Epithelial cell of proximal tubule (primary cell): ENCODE data around the gene SLC2A13. TPM values are rescaled to one million over a fixed set of nuclear protein-coding genes. Genes with fewer than 3 reads are reported as not detected.

Experiments used
- DNase-seq: peaks from one replicate; pipeline ENCODE4 v3.0.0-alpha.2; 2011; ENCODE audit warnings: low read depth
- H3K4me3 ChIP-seq: 2 replicates; pipeline ENCODE4 v1.5.1; 2011; ENCODE audit warnings: low read depth, mild to moderate bottlenecking, low read length
- total RNA-seq: library from RNA; depleted of rRNA; stranded (reverse); fragments of >200 nt; gene quantifications from 2 replicates; pipeline ENCODE4 v1.2.3, GENCODE V29; 2015
- TF ChIP-seq, protein P1 (sequence below): conservative IDR thresholded peaks from 2 replicates; pipeline ENCODE4 v1.5.1; 2012; ENCODE audit warnings: low read depth, mild to moderate bottlenecking, low read length

SLC2A13 gene
- total RNA-seq, 1 donor from 2014 or later = 4.6 TPM

DNA sequence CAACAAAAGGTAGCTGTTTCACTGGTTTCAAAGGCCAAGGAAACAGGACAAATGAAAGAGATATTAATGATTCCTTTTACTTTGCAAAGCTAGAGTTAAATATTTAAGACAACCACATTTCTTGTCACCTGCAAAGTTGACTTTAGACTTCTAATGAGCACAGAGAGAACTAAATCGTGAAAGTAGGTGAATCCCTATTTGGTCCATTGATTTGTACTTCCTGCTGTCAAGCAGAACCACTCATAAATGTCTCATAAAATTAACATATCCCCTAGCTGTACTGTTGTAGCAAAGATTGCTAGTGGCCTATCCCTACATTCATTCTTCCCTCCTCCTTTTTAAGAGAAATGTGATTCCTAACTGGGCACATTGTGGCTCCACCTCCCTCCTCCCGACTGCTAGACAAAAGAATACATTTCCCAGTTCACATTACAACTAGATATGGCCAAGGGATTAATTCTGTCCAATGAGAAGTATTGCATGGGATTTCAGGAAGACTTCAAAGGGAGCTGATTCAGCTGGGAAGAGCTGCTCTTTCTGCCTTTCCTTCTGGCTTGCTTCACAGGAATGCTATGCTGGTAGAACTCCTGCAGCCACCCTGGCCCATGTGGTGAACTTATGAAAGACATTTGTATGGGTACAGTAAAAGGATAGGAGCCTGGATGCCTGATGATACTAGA, 258.8 kb downstream of the SLC2A13 start:
- TF ChIP-seq, protein P1, sequence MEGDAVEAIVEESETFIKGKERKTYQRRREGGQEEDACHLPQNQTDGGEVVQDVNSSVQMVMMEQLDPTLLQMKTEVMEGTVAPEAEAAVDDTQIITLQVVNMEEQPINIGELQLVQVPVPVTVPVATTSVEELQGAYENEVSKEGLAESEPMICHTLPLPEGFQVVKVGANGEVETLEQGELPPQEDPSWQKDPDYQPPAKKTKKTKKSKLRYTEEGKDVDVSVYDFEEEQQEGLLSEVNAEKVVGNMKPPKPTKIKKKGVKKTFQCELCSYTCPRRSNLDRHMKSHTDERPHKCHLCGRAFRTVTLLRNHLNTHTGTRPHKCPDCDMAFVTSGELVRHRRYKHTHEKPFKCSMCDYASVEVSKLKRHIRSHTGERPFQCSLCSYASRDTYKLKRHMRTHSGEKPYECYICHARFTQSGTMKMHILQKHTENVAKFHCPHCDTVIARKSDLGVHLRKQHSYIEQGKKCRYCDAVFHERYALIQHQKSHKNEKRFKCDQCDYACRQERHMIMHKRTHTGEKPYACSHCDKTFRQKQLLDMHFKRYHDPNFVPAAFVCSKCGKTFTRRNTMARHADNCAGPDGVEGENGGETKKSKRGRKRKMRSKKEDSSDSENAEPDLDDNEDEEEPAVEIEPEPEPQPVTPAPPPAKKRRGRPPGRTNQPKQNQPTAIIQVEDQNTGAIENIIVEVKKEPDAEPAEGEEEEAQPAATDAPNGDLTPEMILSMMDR = no peak
- H3K4me3 ChIP-seq = no peak overlapping the region
- peak; percentile 44 for DNase-seq

DNA sequence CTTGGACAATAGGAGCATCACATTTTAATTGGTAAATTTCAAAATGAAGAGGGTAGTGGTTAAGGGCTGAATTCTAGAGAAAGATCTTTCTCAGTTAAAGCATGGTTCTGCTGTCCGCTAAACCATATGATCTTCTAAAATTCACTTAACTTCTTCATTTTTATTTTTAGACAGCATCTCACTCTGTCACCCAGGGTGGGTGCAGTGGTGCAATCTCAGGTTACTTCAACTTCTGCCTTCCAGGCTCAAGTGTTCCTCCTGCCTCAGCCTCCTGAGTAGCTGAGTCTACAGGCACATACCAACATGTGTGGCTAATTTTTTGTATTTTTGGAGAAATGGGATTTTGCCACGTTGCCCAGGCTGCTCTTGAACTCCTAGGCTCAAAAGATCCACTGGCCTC, 259.6 kb downstream of the SLC2A13 start:
- H3K4me3 ChIP-seq = no peak overlapping the region
- TF ChIP-seq, protein P1 = no peak
- DNase-seq = no peak

DNA sequence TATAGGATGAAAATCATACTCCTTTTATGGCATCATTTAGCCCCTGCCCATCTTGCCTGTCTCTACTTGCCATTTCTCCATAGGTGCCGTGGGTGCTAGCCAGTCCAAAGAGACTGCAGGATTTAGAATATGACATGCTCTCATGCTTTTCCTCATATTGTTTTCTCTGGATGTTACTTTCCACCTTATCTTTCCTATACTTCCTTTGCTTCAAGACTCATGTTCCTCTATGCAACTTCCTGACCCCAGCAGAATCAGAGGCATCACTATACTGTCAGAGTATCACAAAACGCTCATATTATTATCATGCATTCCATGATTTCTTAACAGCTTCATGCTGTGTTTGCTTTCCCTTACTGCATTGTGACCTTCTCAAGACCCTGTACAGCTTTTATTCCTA, 265.5 kb downstream of the SLC2A13 start:
- TF ChIP-seq, protein P1 = no peak
- DNase-seq = no peak

DNA sequence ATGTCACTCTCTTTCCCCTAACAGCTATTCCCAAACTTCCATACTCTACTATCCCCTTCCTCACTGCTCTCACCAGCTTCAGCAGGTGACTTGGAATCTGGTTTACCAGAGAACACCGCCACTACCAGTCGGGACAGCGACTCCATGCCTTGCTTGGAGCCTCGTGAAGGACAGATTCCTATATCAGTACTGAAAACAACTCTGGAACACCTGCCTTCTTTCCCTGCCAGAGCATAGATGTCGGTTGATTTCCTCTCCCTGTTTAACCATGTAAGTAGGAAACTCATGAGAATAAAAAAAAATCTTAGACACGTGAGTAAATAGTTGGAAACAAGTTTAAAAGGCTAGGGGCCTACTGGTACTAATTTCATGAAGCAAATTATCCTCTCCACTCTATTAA, 266.8 kb downstream of the SLC2A13 start:
- H3K4me3 ChIP-seq = no peak overlapping the region
- no peak for DNase-seq
- TF ChIP-seq, protein P1 = no peak

More for the DNA sequence above, 265.5 kb downstream of the SLC2A13 start:
- no peak overlapping the region for H3K4me3 ChIP-seq

DNA sequence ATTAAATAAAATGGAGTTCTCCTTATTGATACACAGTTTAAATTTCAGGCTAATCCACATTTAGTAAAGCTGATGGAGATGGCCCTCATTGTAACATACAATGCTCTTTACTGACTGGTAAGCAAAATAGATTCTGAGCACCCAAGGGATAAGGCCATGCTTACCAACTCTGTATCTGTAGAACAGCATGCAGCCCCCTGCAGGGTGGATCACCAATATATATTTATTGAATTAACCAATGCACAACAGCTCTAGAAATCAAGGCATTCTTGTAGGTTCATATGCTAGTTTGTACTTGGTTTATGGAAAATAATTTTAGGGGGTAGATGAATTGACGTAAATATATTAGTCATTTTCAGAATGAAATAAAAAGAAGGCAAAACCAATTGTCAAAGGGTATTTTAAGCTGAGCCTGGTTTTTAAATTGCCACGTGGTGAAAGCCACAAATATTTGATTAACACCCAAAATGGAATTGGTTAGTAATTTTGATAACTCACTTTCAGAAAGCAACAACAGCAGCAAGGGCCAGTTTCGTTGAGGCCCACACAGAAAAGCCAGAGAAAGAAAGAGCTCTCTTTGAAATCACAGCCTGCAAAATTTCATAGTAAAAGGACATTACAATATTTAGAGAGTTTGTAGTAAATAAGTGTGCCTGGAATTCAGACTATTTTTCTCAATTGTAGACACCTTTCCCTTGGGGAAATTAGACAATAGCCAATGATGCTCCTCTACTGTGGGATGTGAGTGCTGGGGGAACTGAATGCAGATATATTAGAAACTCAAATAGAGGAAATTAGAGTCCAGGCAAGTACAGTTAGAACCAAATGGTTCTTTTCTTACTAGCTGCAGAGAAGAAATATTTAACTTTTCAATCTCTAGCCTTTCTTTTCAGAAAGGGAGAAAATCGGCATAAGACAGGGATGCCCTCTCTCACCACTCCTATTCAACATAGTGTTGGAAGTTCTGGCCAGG, 270.1 kb downstream of the SLC2A13 start:
- TF ChIP-seq, protein P1 = no peak
- H3K4me3 ChIP-seq = no peak overlapping the region
- no peak for DNase-seq

DNA sequence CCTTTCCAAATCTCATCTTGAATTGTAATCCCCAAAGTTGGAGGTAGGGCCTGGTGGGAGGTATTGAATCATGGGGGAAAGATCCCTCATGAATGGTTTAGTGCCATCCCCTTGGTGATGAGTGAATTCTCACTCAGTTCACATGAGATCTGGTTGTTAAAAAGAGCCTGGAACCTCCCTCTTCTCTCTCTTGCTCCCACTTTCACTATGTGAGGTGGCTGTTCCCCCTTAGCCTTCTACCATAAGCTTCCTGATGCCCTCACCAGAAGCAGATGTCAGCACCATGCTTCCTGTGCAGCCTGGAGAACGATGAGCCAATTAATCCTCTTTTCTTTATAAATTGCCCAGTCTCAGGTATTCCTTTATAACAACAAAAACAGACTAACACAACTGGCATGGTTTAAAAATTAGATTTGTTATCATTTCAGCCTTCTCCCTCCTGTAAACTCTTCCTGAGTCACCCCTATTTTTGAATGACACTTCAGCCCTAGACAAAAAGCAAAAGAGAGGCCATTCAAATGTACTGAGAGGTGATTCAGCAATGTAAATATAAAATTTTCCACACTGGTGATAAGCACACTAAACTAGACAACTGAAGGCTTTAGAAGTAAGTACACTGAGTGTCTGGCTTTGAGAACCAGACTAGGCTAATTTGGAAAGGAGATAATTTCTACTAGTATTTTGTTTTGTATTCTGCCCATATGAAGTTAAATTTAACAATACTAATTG, 274.1 kb downstream of the SLC2A13 start:
- DNase-seq = no peak
- TF ChIP-seq, protein P1 = no peak

More for the DNA sequence above, 274.1 kb downstream of the SLC2A13 start:
- no peak overlapping the region for H3K4me3 ChIP-seq
